Measurements from ENCODE around the gene RIPOR3.
A peak's percentile ranks its signal among the peaks of the same experiment; 100 is the strongest.

The RIPOR3 gene

DNA sequence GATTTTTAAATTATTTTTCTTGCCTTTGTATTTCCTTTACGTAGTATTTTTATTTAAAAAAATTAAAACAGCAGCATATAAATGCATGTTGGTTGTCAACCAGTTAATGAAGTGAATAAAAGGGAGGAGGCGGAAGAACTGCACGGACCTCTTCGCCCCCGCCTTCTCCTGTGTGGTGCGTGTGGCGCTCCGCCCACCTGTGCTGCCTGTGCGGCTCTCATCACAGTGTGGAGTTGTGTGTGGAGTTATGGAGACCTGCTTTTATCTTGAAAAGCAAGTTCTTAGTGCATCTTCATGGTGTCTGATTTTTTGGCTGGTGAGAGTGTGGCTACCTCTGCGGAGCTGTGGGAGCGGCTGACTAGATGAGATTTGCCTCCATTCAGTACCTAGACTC, 122.8 kb downstream of the RIPOR3 start:
- no peak overlapping the region for H3K4me3 ChIP-seq (ENCODE audit: low read length)
- no peak for DNase-seq (ENCODE audit: low read depth)
- TF ChIP-seq, protein P1, sequence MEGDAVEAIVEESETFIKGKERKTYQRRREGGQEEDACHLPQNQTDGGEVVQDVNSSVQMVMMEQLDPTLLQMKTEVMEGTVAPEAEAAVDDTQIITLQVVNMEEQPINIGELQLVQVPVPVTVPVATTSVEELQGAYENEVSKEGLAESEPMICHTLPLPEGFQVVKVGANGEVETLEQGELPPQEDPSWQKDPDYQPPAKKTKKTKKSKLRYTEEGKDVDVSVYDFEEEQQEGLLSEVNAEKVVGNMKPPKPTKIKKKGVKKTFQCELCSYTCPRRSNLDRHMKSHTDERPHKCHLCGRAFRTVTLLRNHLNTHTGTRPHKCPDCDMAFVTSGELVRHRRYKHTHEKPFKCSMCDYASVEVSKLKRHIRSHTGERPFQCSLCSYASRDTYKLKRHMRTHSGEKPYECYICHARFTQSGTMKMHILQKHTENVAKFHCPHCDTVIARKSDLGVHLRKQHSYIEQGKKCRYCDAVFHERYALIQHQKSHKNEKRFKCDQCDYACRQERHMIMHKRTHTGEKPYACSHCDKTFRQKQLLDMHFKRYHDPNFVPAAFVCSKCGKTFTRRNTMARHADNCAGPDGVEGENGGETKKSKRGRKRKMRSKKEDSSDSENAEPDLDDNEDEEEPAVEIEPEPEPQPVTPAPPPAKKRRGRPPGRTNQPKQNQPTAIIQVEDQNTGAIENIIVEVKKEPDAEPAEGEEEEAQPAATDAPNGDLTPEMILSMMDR (conservative IDR thresholded peaks at IDR 0.05; ENCODE audit: low read depth, low read length), result no peak

DNA sequence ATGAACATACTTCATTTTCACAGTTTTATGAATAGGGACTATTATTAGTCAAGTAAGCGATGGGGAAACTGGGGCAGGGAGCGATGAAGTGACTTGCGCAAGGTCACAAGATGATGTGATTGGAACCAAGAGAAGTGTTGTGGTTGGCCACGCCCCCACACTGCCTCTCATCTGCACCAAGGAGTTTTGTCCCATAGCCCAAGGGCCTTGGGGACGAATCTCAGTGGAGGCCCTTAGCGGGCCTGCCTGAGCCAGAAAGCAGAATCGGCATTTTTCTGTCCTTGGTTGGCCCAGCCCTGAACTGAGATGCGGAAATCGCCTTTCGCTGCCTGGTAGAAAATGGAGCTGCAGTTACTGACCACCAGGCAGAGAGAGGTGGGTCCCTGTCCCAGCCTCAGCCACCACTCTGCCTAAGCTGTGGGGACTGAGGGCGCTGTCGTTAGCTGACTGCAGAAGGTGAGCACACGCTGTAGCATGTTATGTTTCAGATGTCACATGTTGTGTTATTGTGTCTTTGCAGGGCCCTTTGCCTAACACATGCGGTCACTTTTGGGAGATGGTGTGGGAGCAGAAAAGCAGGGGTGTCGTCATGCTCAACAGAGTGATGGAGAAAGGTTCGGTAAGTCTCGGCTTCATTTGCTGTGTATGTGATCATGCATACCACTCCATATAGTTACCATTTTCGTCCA, 123.3 kb downstream of the RIPOR3 start:
- no peak for DNase-seq (ENCODE audit: low read depth)
- no peak overlapping the region for H3K4me3 ChIP-seq (ENCODE audit: low read length)

DNA sequence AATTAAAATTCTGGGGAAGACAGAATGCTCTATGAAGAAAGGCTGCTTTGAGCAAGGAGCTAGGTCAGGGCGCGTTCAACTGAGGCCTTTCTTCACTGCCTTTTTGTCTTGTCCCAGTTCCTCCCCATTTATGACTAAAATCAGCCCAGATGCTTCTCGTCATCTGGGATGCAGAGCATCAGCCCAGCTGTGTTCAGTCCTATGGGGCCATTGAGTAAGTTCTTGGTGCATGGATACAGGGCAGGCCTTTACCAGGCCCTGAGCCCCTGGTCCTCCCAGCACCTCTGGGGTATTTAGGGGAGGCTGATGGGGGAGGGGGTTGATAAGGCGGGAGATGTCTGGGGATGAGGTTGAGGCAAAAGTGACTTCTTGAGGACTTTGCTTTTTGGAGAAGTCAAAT, 125.5 kb downstream of the RIPOR3 start:
- TF ChIP-seq, protein P1 (conservative IDR thresholded peaks at IDR 0.05; ENCODE audit: low read depth, low read length), result no peak

More for the DNA sequence above, 123.3 kb downstream of the RIPOR3 start:
- TF ChIP-seq, protein P1 (conservative IDR thresholded peaks at IDR 0.05; ENCODE audit: low read depth, low read length), result no peak

DNA sequence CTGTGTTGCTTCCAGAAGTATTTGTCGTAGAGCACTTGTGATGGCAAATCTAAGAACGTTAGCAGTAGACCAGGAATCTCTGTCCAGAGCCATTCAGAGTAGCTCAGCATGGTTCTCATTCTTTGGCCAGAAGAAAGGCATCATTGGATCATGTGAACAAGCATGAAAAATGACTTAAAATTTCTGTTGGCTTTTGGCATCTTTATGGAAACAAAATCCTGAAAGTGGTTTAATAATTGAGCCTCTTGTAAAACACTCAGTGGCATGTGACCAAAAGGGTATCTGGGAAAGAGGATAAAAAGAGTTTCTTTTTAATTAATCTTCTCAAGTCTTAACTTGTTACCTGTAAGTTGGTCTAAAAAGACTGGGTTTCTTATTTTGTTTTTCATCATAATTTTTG, 126.0 kb downstream of the RIPOR3 start:
- peak; percentile 57 for DNase-seq (ENCODE audit: low read depth)
- no peak overlapping the region for H3K4me3 ChIP-seq (ENCODE audit: low read length)
- TF ChIP-seq, protein P1 (conservative IDR thresholded peaks at IDR 0.05; ENCODE audit: low read depth, low read length), result no peak

More for the DNA sequence above, 125.5 kb downstream of the RIPOR3 start:
- DNase-seq (ENCODE audit: low read depth), result no peak
- H3K4me3 ChIP-seq (ENCODE audit: low read length), result no peak overlapping the region

DNA sequence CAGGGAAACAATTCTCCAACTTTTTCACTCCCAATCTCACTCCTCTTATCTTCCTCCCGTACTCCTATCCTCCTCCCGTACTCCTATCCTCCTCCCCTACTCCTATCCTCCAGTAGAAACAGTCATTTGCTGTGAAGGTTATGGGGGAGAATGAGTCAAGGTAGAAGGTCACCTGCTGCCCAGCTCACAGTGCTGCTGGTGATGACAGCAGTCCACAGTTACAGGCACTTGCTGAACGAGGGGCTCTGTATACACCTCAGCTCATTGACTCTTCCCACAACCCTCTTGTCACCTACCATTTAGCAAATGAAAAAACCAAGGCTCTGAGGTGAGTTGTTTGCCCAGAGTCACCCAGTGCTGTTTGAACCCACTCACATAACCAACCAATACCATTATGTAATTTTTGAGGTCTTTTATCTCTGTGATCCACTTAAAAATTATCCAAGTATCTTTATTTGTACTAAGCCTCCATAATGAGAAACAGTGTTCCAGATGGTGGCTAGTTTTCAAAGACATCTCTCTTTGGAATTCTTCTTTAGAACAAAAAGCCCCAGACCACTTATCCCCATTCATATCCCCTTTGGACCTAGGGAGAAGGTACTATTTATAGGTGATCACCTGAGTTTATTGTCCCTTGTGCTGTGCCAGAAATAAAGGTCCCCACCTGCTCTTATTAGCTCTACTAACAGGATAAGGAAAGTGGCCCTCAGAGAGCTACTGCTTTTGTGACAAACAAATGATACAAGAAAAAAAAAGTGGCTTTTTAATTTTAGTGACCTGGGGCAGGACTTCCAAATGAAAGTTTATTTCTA, 128.0 kb downstream of the RIPOR3 start:
- no peak overlapping the region for H3K4me3 ChIP-seq (ENCODE audit: low read length)
- no peak for DNase-seq (ENCODE audit: low read depth)
- TF ChIP-seq, protein P1 (conservative IDR thresholded peaks at IDR 0.05; ENCODE audit: low read depth, low read length), result no peak

DNA sequence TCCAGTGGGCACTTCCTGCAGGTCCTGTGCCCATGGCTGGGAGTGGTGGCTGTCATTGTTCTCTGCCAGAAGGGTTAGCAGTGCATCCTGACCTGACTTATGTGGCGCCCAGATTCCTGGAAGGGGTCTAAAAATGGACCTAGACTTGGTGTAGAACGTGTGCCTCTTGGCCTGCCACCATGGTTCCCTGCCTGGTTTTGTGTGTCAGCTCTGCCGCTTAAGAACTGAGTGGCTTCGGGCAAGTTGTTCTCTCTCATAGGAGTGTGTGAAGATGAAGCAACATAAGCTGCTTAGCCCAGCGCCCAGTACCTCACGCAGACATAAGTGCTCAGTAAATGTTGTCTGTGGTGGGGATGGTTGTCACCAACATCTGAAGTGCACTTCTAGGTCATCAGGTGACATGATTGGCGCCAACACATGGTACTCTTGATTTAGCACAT, 129.1 kb downstream of the RIPOR3 start:
- TF ChIP-seq, protein P1 (conservative IDR thresholded peaks at IDR 0.05; ENCODE audit: low read depth, low read length), result no peak
- H3K4me3 ChIP-seq (ENCODE audit: low read length), result no peak overlapping the region
- DNase-seq (ENCODE audit: low read depth), result no peak

Data from retinal pigment epithelial cell (primary cell).